ENCODE measurements around the gene PCDH9.

Gene PCDH9

GRCh38 chr13:67077132-67077531 is 153.0 kb downstream of the PCDH9 start:
- no peak for DNase-seq

- no peak for DNase-seq
These were observed 153.8 kb downstream of the PCDH9 start for GRCh38 chr13:67076378-67076777.

DNA sequence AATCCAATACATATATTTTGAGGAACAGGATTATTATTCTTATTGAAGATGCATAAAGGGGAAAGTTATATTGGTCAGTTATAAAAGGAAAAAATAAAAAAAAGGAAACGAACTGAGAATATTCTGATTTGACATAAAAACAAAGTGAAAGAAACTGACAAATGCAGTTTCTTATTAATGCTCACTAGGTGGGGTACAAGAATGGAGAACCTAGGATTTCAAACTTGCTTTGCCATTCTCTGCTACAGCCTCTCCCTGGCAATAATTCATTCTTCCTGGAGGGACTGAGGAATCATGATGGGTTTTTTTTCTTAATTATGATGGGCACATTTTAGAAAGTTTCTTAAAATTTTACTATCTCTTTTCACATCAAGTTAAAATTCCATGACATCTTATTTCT is 154.9 kb downstream of the PCDH9 start:
- DNase-seq, result no peak

GRCh38 chr13:67071918-67072598 is 158.1 kb downstream of the PCDH9 start:
- DNase-seq, result no peak

GRCh38 chr13:67070306-67070705 is 159.8 kb downstream of the PCDH9 start:
- DNase-seq, result no peak

DNA sequence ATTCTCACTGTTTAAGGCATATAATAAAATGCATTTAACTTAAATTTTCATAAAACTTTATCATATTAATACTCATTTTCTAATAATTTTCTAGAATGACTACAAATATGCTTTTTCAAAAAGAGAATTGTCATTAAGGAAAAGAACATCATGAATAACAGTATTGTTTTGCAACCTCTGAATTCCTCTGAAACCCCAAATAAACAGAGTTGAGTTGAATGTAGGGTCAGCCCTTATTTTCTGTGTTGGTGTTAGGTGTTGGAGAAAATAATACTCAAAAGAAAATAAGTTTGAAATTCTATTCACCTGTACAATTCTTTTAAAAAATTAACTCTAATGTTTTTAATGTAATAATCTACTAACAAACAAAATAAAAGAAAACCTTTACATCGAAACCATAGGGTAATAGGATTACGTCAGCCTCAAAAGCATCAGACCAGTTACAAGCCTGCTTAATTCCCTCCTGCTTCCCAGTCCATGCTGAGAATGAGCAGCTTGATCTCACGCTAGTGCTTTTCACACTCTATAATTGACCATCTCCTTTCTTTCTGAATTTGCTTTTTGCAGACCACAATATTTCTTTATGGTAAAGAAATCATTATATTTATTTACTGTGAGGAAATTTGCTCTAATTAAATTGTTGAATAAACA is 160.9 kb downstream of the PCDH9 start:
- no peak for DNase-seq

- DNase-seq, result no peak
These were observed 165.2 kb downstream of the PCDH9 start for GRCh38 chr13:67064920-67065319.

DNA sequence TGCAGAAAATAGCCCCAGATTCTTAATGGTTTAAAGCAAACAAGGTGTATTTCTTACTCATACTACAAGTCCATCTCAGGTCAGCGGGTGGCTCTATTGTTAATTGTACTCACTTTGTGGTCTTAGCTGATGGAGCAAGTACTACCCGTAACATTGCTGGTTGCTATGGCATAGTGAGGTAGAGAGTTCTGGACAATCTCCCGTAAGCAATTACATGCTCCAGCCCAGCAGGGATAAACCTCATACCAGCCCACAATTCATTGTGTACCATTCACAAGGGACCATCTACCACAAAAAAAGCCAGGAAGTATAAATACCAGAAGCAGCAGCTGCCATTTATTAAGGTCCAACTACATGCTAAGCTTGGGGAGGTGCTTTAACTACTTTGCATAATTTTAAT is 167.1 kb downstream of the PCDH9 start:
- DNase-seq, result no peak

GRCh38 chr13:67062160-67062559 is 168.0 kb downstream of the PCDH9 start:
- no peak for DNase-seq

- no peak for DNase-seq
These were observed 168.4 kb downstream of the PCDH9 start for GRCh38 chr13:67061750-67062149.

GRCh38 chr13:67052550-67053490 is 177.3 kb downstream of the PCDH9 start:
- DNase-seq, result no peak

- no peak for DNase-seq
These were observed 180.4 kb downstream of the PCDH9 start for GRCh38 chr13:67049744-67050143.

DNA sequence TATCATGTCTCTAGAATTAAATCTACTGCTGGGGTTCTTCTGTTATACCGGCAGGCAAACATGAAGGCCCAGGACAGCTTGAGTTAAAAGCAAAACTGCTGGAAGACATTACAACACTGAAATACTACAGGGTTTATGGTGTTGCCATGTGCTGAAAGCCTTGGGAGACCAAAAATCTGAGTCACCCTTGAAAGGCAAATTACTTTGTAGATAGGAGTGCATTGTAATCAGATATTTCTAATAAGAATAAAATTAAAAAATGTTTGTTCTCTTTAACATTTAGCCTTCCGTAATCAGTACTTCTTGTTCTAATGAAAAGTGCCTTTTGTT is 181.3 kb downstream of the PCDH9 start:
- DNase-seq, result no peak

GRCh38 chr13:67048084-67048820 is 181.9 kb downstream of the PCDH9 start:
- DNase-seq, result no peak

- no peak for DNase-seq
These were observed 184.8 kb downstream of the PCDH9 start for GRCh38 chr13:67045357-67045756.

GRCh38 chr13:67043901-67044300 is 186.2 kb downstream of the PCDH9 start:
- DNase-seq, result no peak

- DNase-seq, result no peak
These were observed 187.6 kb downstream of the PCDH9 start for GRCh38 chr13:67042556-67042955.

DNA sequence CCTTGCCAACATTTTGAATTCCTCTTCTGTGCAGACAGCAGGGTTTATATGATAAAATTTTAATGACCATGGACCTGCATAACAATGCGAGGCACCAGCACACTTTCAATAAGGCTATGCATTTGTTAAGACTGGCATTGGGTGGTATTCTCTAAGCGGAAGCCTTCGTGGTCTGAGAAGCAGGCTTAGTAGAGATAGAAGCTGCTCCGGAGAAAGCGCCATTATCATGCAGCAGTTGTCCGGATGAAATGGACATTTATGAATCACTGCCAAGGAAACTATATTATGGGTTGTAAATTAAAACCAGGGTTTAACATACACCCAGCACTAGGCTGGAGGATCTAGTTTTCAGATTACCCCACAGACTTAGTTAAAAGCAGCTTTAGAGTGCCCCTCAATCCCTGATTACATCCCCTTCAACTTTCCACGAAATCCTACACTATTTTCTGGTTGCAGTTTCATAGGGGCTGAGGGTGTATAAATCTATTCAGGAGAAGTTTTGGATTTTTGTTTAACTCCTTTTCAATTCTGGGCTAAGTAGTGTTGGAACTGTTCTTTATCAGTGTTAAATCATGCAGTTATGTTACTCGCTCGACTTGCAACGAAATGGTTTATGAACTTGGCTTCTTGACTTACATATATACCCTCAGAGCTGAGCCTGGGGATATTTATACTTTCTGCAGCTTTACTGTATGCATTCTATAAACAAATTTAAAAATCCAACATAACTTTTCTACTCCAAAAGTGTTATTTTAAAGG is 193.3 kb downstream of the PCDH9 start:
- DNase-seq, result no peak

DNA sequence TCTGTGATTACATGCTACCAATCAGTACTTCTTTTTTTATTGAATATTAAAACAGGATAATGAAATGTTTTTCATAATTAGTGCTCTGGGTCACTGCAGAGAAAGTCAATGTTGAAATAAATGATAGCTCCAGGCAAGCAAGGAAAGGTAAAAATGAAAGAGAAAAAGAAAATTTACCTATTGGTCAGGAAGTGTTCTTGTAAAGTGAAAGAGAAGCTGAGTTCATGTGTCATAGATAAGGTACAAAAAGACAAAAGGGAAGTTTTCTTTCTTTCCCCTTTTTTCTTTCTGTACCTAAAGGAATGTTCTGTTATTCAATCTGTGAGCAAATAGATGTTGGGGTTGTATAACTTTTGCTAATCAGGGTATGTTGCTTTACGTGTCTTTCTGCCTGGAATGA is 197.0 kb downstream of the PCDH9 start:
- no peak for DNase-seq

DNA sequence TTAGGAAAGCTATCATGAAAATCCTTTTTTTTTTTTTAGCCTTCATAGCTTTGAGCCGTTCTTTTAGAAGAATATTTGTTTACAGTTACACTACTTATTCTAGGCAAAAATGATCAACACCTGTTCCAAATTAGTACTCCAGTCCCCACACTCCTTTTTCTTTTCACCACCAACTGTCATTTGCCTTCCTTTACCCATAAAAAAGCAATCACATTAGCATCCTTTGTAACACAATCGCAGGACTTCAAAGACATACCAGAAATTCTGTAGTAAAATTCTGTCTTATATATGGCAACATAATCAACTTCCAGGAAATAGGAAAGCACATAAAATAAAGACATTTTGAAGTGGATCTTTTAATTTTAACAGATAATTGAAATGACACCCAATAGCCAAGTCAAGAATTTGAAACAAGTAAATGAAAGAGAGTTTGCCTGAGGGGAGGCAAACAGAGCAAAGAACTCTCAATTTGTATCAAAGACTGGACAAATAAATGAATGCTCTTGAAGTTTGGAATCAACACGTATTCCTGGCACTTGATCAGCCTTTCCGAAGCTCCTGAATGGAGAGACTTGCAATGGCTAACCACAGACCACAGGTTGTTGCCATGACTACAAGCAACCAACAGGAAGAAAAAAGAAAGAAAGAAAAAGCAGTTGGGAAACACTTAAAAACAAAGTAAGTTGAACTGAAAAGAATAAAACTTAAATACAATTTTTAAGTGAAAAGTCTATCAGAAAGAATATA is 206.8 kb downstream of the PCDH9 start:
- DNase-seq, result no peak

DNA sequence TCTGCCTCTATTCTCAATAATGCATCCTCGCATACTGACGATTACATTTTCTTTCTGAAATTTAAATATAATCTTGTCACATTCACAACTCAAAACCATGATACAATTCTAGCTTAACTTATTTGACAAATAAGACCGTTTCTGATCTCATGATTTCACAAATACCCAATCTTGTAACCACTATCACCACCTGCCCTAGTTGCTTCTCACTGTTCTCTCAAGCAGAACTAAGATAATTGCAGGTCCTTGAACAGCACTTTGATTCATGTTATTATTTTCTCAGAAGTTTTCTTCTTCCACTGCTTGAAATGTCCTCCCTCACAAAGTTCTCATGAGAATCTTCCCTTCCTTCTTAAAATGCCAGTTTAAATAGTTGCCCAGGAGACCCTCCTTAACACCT is 211.4 kb downstream of the PCDH9 start:
- DNase-seq, result no peak

DNA sequence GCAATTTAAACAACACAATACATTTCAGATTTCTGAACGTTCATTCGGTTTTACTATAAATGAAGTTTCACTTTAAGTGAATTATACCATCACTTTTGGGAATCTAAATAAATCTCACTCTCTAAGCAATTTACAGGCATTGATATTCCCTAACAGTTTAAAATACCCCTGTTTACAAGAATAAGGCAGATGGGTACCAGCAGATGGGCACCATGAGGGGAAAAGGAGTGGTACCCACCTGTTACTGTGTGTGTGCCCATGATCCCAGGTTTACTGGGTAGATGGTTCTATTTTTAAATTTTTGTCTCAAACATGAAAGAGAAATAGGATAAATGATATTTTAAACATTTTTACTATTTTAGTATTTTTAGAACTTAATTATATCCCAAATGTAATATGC is 212.9 kb downstream of the PCDH9 start:
- DNase-seq, result no peak

Data from DMS79 treated with DMSO at 0.1 percent for 48 hours (cell line).